Lower leg skin (tissue), 3 donors: Measurements from ENCODE around the gene WDFY4.

ENCODE experiments used
- CTCF ChIP-seq, 3 donors: fragments of 450-650 bp; IDR thresholded peaks; one replicate each; pipeline ENCODE4 v1.5.1; 2016; ENCODE audit warnings: antibody characterized with exemption in 3 of 3, mild to moderate bottlenecking in 3 of 3, moderate library complexity in 2 of 3
- POLR2A ChIP-seq, 2 donors: fragments of 450-650 bp; IDR thresholded peaks; one replicate each; pipeline ENCODE4 v1.6.1; 2016 to 2017; ENCODE audit warnings: antibody characterized with exemption in 2 of 2, mild to moderate bottlenecking in 1 of 2, moderate library complexity in 1 of 2

- TF ChIP-seq POLR2A (IDR thresholded peaks at IDR 0.05) (no peak), CTCF (IDR thresholded peaks at IDR 0.05) (no peak)
These were observed 197.3 kb downstream of the WDFY4 start for GRCh38 chr10:48881937-48882336.
